GM12878 (cell line): Measurements from ENCODE around the gene IL1RAPL1. TPM values are rescaled to one million over a fixed set of nuclear protein-coding genes. Genes with fewer than 3 reads are reported as not detected.

Experiments
- ATAC-seq: fragments of 200-7000 bp; cut with Tn5 transposase; 3 replicates; pipeline ENCODE4 v1.9.1; 2020; ENCODE audit warnings: mild to moderate bottlenecking, moderate library complexity
- BruUV-seq: library from RNA; stranded (reverse); fragments of 400-500 nt; replicated peaks from 2 replicates; lab custom pipeline; 2021; lab: Mats Ljungman, UMichigan
- CTCF ChIA-PET: fragments of 300-600 bp; sonication (Branson Sonifier 250); formaldehyde crosslinking; extraction: SDS; loops from one replicate; lab custom pipeline; 2021; ENCODE audit warnings: inconsistent platforms; lab: Yijun Ruan, JAX
- POLR2A ChIA-PET: fragments of 350-600 bp; formaldehyde crosslinking; extraction: SDS; loops from one replicate; lab custom pipeline; 2021; ENCODE audit warnings: inconsistent platforms; lab: Charles Lee
- RAD21 ChIA-PET: fragments of 300-600 bp; sonication (Branson Sonifier 250); formaldehyde crosslinking; loops from one replicate; lab custom pipeline; 2023; ENCODE audit warnings: antibody characterized with exemption; ENCODE audit not compliant: unreplicated experiment; lab: Charles Lee
- SMC1A ChIA-PET: fragments of 300-600 bp; sonication (Branson Sonifier 250); formaldehyde crosslinking; loops from one replicate; lab custom pipeline; 2023; ENCODE audit not compliant: unreplicated experiment, uncharacterized antibody; lab: Charles Lee
- DNase-seq: peaks from one replicate; pipeline ENCODE4 v3.0.0-alpha.2; 2011; ENCODE audit warnings: low read depth, low spot score
- FAIRE-seq: peaks from 3 replicates; lab custom pipeline; 2011; peaks lifted over from hg19 to GRCh38; lab: Jason Lieb, UNC
- H2AFZ ChIP-seq: 2 replicates; pipeline ENCODE4 v1.6.0; 2011; ENCODE audit warnings: low read depth, low read length, control low read depth; ENCODE audit not compliant: control insufficient read depth
- H3K27ac ChIP-seq: 2 replicates; pipeline ENCODE4 v1.5.1; 2011; ENCODE audit warnings: control low read depth; ENCODE audit not compliant: control insufficient read depth, insufficient read depth
- H3K27me3 ChIP-seq, 2 experiments: replicated peaks in 1 of 2; 2 replicates each; pipeline versions ENCODE4 v1.6.0 to v1.6.1; 2011; ENCODE audit warnings: low read length in 1 of 2; ENCODE audit not compliant: control insufficient read depth in 2 of 2, insufficient read depth in 2 of 2
- H3K36me3 ChIP-seq, 2 experiments: 2 replicates each; pipeline ENCODE4 v1.5.1; 2011; ENCODE audit warnings: low read length in 1 of 2; ENCODE audit not compliant: control insufficient read depth in 2 of 2, insufficient read depth in 2 of 2
- H3K4me1 ChIP-seq: 2 replicates; pipeline ENCODE4 v1.6.1; 2011; ENCODE audit warnings: mild to moderate bottlenecking, low read length, moderate library complexity, mixed read lengths; ENCODE audit not compliant: control insufficient read depth, insufficient read depth
- H3K4me2 ChIP-seq: 2 replicates; pipeline ENCODE4 v1.6.0; 2011; ENCODE audit warnings: control low read depth; ENCODE audit not compliant: control insufficient read depth, insufficient read depth
- H3K4me3 ChIP-seq: fragments of 200-600 bp; sonication (generic); 2 replicates; pipeline ENCODE4 v1.5.1; 2016
- H3K79me2 ChIP-seq: 2 replicates; pipeline ENCODE4 v1.6.0; 2011; ENCODE audit warnings: low read length; ENCODE audit not compliant: control insufficient read depth, insufficient read depth
- H3K9ac ChIP-seq: 2 replicates; pipeline ENCODE4 v1.8.0; 2011; ENCODE audit warnings: low read length, control low read depth, mixed read lengths; ENCODE audit not compliant: control insufficient read depth, insufficient read depth
- H3K9me3 ChIP-seq: replicated peaks from 3 replicates; pipeline ENCODE4 v1.5.1; 2011; ENCODE audit warnings: mild to moderate bottlenecking, low read length; ENCODE audit not compliant: control insufficient read depth, insufficient read depth
- H4K20me1 ChIP-seq: 2 replicates; pipeline ENCODE4 v1.6.0; 2011; ENCODE audit not compliant: control insufficient read depth, insufficient read depth
- ATF3 ChIP-seq: IDR thresholded peaks from 2 replicates; pipeline ENCODE4 v1.6.1; 2011; ENCODE audit warnings: low read depth, mild to moderate bottlenecking, low read length, moderate library complexity, borderline replicate concordance; ENCODE audit errors: extremely low read depth
- BHLHE40 ChIP-seq, 2 experiments: fragments of 450-650 bp in 1 of 2; IDR thresholded peaks; 2 replicates each; pipeline ENCODE4 v1.6.1; 2011 to 2017; ENCODE audit warnings: low read depth in 2 of 2, borderline replicate concordance in 1 of 2, improper control_type of control experiment in 1 of 2, low read length in 1 of 2, mild to moderate bottlenecking in 1 of 2
- CHD1 ChIP-seq: IDR thresholded peaks from 2 replicates; pipeline ENCODE4 v1.6.1; 2012; ENCODE audit warnings: low read depth, low read length, improper control_type of control experiment
- CHD2 ChIP-seq: IDR thresholded peaks from 2 replicates; pipeline ENCODE4 v1.6.1; 2011; ENCODE audit warnings: low read depth, low read length, improper control_type of control experiment, borderline replicate concordance
- CHD4 ChIP-seq: fragments of 200-600 bp; sonication (generic); IDR thresholded peaks from 2 replicates; pipeline ENCODE4 v1.6.1; 2016; ENCODE audit warnings: mild to moderate bottlenecking
- CTCF ChIP-seq, 3 experiments: IDR thresholded peaks in 2 of 3; conservative IDR thresholded peaks in 1 of 3; 2 replicates each; pipeline ENCODE4 v1.5.1; 2011; ENCODE audit warnings: low read depth in 3 of 3, low read length in 3 of 3, mild to moderate bottlenecking in 3 of 3, control low read depth in 2 of 3, moderate library complexity in 2 of 3, inconsistent platforms in 1 of 3, mixed read lengths in 1 of 3; ENCODE audit not compliant: control insufficient read depth in 2 of 3, insufficient read depth in 1 of 3; ENCODE audit errors: extremely low read depth in 1 of 3
- EED ChIP-seq: sonication (generic); IDR thresholded peaks from 2 replicates; pipeline ENCODE4 v1.6.1; 2016; ENCODE audit warnings: antibody characterized with exemption, low read depth
- ETV6 ChIP-seq, 2 experiments: fragments of 450-650 bp in 1 of 2; IDR thresholded peaks in 1 of 2; conservative IDR thresholded peaks in 1 of 2; 2 replicates each; pipeline ENCODE4 v1.6.1; 2014; ENCODE audit warnings: antibody characterized with exemption in 1 of 2, borderline replicate concordance in 1 of 2, low read depth in 1 of 2, mild to moderate bottlenecking in 1 of 2, moderate library complexity in 1 of 2
- HCFC1 ChIP-seq: fragments of 150-350 bp; IDR thresholded peaks from 2 replicates; pipeline ENCODE4 v1.6.1; 2014; ENCODE audit warnings: low read length
- IKZF1 ChIP-seq: fragments of 450-650 bp; conservative IDR thresholded peaks from 2 replicates; pipeline ENCODE4 v1.6.1; 2017; ENCODE audit warnings: antibody characterized with exemption, mild to moderate bottlenecking
- POLR2AphosphoS5 ChIP-seq: IDR thresholded peaks from 2 replicates; pipeline ENCODE4 v1.6.1; 2011; ENCODE audit warnings: mild to moderate bottlenecking, low read length, inconsistent platforms
- RAD21 ChIP-seq: IDR thresholded peaks from 2 replicates; pipeline ENCODE4 v1.6.1; 2011; ENCODE audit warnings: mild to moderate bottlenecking, low read depth, low read length, moderate library complexity; ENCODE audit not compliant: insufficient read depth
- TAF1 ChIP-seq: IDR thresholded peaks from 2 replicates; pipeline ENCODE4 v1.6.1; 2011; ENCODE audit warnings: mild to moderate bottlenecking, low read depth, low read length, borderline replicate concordance
- TARDBP ChIP-seq: IDR thresholded peaks from 2 replicates; pipeline ENCODE4 v1.6.1; 2016; ENCODE audit warnings: borderline replicate concordance
- YY1 ChIP-seq: IDR thresholded peaks from 2 replicates; pipeline ENCODE4 v1.6.1; 2011; ENCODE audit warnings: low read depth, mild to moderate bottlenecking, low read length
- ZNF207 ChIP-seq: fragments of 450-650 bp; IDR thresholded peaks from 2 replicates; pipeline ENCODE4 v1.6.1; 2014; ENCODE audit warnings: antibody characterized with exemption, mild to moderate bottlenecking, borderline replicate concordance
- ZNF622 ChIP-seq: fragments of 450-650 bp; IDR thresholded peaks from 2 replicates; pipeline ENCODE4 v1.6.1; 2017; ENCODE audit warnings: mild to moderate bottlenecking, inconsistent platforms
- WGBS: methylation state at CpG from one replicate; pipeline ENCODE4 v1.1.6; 2016; ENCODE audit warnings: low lambda C conversion rate; ENCODE audit not compliant: insufficient replicate concordance, insufficient coverage; ENCODE audit errors: missing lambda C conversion rate; 5-methylcytosine and 5-hydroxymethylcytosine counted together
- in situ Hi-C: fragments of 300-500 bp; cut with MboI; formaldehyde crosslinking; loops from 9 replicates; pipeline ENCODE4 v1.14.3; 2018; ENCODE audit warnings: mixed read lengths
- intact Hi-C: fragments of 100-400 bp; cut with micrococcal nuclease; formaldehyde crosslinking; loops from one replicate; pipeline ENCODE4 v1.14.2; 2022; ENCODE audit not compliant: unreplicated experiment
- polyA plus RNA-seq, 11 experiments: library from polyadenylated mRNA; depleted of rRNA in 4 of 11; unstranded in 6 of 11; stranded (reverse) in 5 of 11; fragments of >200 nt; fragmentation: Nextera tagmentation in 4 of 11; fragmentation: Illumina TruSeq in 1 of 11; extraction: Ambion mirVana in 4 of 11; extraction: Trizol in 1 of 11; gene quantifications; 1 replicate in 1 of 11; 2 replicates in 10 of 11; pipeline versions ENCODE4 v1.2.1 to v1.2.3, GENCODE V29; 2011 to 2016; ENCODE audit warnings: inconsistent platforms in 2 of 11, missing spikeins in 2 of 11, low read depth in 1 of 11
- total RNA-seq, 4 experiments: library from RNA; depleted of rRNA in 3 of 4; stranded (reverse); fragments of >200 nt in 3 of 4; fragmentation: Illumina TruSeq in 1 of 4; extraction: Trizol in 1 of 4; gene quantifications; 2 replicates each; pipeline versions ENCODE4 v1.2.1 to v1.2.3, GENCODE V29; 2013 to 2021

The IL1RAPL1 gene
- total and polyA plus RNA-seq, 10 of the 15 experiments (the other 5 are each of a cell fraction or from before 2014, with no cell fraction given) = not detected

- H3K9ac ChIP-seq = no peak overlapping the region
- no peak overlapping the region for H3K4me2 ChIP-seq
- FAIRE-seq = no peak
- BruUV-seq = no TSS peak
- no peaks in the 10 kb centered on the region for H3K27me3 ChIP-seq
- H3K36me3 ChIP-seq = no peaks in the 10 kb centered on the region
- intact Hi-C loops (no loop called here), in situ Hi-C loops (no loop called here)
- CTCF ChIA-PET = interaction anchor here (1.2 kb wide), 1 partner anchor 8 kb away, joined by 5 read pairs; no protein-coding TSS in a partner anchor
- RAD21 ChIA-PET = no interaction called here
- H3K79me2 ChIP-seq = no peaks in the 10 kb centered on the region
- H3K4me1 ChIP-seq = no peaks in the 10 kb centered on the region
- TF ChIP-seq CHD2 (no peak), CHD1 (no peak), EED (no peak), ZNF622 (no peak), POLR2AphosphoS5 (no peak)
- TF ChIP-seq, all 136 proteins: peak for 0
- ATAC-seq (no peak), DNase-seq (no peak)
- ChIA-PET POLR2A (no interaction called here), SMC1A (interaction anchor here (0.6 kb wide), 1 partner anchor 121 kb away, joined by 3 read pairs; no protein-coding TSS in a partner anchor)
- 0% methylated on average over 2 of the region's 2 CpGs for WGBS
- Histone ChIP-seq H3K9me3 (no peaks in the 10 kb centered on the region), H2AFZ (no peak overlapping the region), H4K20me1 (no peaks in the 10 kb centered on the region), H3K4me3 (no peak overlapping the region), H3K27ac (no peak overlapping the region)
These were observed 1353.5 kb downstream of the IL1RAPL1 start for GRCh38 chrX:29940750-29941149.

DNA sequence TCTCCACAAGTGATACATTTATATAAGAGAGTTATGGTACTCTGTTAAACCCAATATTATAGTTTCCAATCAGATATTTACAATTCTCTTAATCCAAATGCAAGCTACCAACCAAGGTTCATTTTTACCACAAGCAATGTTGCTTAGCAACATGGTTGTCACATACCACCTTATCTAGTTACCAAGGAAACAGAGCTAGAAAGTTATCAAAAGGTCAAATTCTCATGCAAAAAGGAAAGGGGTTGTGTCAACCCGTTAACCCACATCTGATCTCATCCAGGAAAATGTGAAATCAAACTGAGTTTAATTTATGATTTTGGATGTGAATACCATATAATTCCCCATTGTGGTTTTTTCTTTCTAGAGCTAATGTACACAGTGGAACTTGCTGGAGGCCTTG is 1354.0 kb downstream of the IL1RAPL1 start:
- no peaks in the 10 kb centered on the region for H3K27me3 ChIP-seq
- no peak overlapping the region for H3K4me3 ChIP-seq
- WGBS = 0% methylated on average over 1 of the region's 1 CpG
- CTCF ChIA-PET = interaction anchor here (1.2 to 1.4 kb wide), 2 partner anchors 9 to 30 kb away, joined by 3 to 5 read pairs; no protein-coding TSS in a partner anchor
- SMC1A ChIA-PET = interaction anchor here (0.6 kb wide), 1 partner anchor 121 kb away, joined by 3 read pairs; no protein-coding TSS in a partner anchor
- H3K4me1 ChIP-seq = no peaks in the 10 kb centered on the region
- intact Hi-C loops (no loop called here), in situ Hi-C loops (no loop called here)
- no peak overlapping the region for H3K27ac ChIP-seq
- H3K9me3 ChIP-seq = no peaks in the 10 kb centered on the region
- no TSS peak for BruUV-seq
- DNase-seq = no peak
- ATAC-seq = no peak
- H3K9ac ChIP-seq = no peak overlapping the region
- POLR2A ChIA-PET = no interaction called here
- FAIRE-seq = no peak
- H4K20me1 ChIP-seq = no peaks in the 10 kb centered on the region
- H3K4me2 ChIP-seq = no peak overlapping the region
- H3K36me3 ChIP-seq = no peaks in the 10 kb centered on the region
- no peak overlapping the region for H2AFZ ChIP-seq
- H3K79me2 ChIP-seq = no peaks in the 10 kb centered on the region
- RAD21 ChIA-PET = no interaction called here
- no peak for TF ChIP-seq RAD21
- TF ChIP-seq TAF1 = no peak
- TF ChIP-seq ZNF207 = no peak
- no peak for TF ChIP-seq ATF3
- no peak for TF ChIP-seq CHD4
- no peak for TF ChIP-seq CHD1
- TF ChIP-seq HCFC1 = no peak
- no peak for TF ChIP-seq CTCF (IDR thresholded peaks at IDR 0.05 in 2 of 3, conservative IDR thresholded peaks at IDR 0.05 in 1 of 3; ENCODE audit: control insufficient read depth in 2 of 3, extremely low read depth in 1 of 3, insufficient read depth in 1 of 3, low read depth in 3 of 3, low read length in 3 of 3)
- TF ChIP-seq ETV6 (conservative IDR thresholded peaks at IDR 0.05 in 1 of 2, IDR thresholded peaks at IDR 0.05 in 1 of 2; ENCODE audit: borderline replicate concordance in 1 of 2, low read depth in 1 of 2) = no peak
- no peak for TF ChIP-seq YY1
- no peak for TF ChIP-seq BHLHE40 (IDR thresholded peaks at IDR 0.05; ENCODE audit: borderline replicate concordance in 1 of 2, low read depth in 2 of 2, low read length in 1 of 2)
- TF ChIP-seq TARDBP = no peak
- no peak for TF ChIP-seq IKZF1
